GM19328 (cell line): Measurements from ENCODE around the gene CCDC97.

ENCODE experiments used
- ATAC-seq: cut with Tn5 transposase; IDR thresholded peaks from one replicate; pipeline ENCODE4 v1.9.1; 2021; ENCODE audit warnings: mild to moderate bottlenecking, moderate library complexity; ENCODE audit not compliant: unreplicated experiment

CCDC97 gene

GRCh38 chr19:41297628-41298347 lies 12.2 kb upstream of the CCDC97 start:
- ATAC-seq = peak; percentile 77

- no peak for ATAC-seq
These were observed 11.5 kb upstream of the CCDC97 start for GRCh38 chr19:41298348-41298964.

- no peak for ATAC-seq
These were observed 10.8 kb upstream of the CCDC97 start for GRCh38 chr19:41299046-41299754.

GRCh38 chr19:41299755-41300089 lies 10.2 kb upstream of the CCDC97 start:
- no peak for ATAC-seq

- ATAC-seq = no peak
These were observed 9.4 kb upstream of the CCDC97 start for GRCh38 chr19:41300555-41300954.

- no peak for ATAC-seq
These were observed 7.2 kb upstream of the CCDC97 start for GRCh38 chr19:41302624-41303351.

GRCh38 chr19:41303954-41304353 lies 6.0 kb upstream of the CCDC97 start:
- no peak for ATAC-seq

- ATAC-seq = no peak
These were observed 5.1 kb upstream of the CCDC97 start for GRCh38 chr19:41304706-41305483.

GRCh38 chr19:41305927-41306793 lies 3.8 kb upstream of the CCDC97 start:
- no peak for ATAC-seq

- ATAC-seq = no peak
These were observed 2.7 kb upstream of the CCDC97 start for GRCh38 chr19:41307090-41307875.

- no peak for ATAC-seq
These were observed 2.0 kb upstream of the CCDC97 start for GRCh38 chr19:41307954-41308449.

GRCh38 chr19:41308450-41309179 lies 1.4 kb upstream of the CCDC97 start:
- no peak for ATAC-seq

GRCh38 chr19:41309180-41310032 lies 566 bp upstream of the CCDC97 start:
- ATAC-seq = no peak

- ATAC-seq = no peak
These were observed 1.1 kb downstream of the CCDC97 start for GRCh38 chr19:41311072-41311471.

GRCh38 chr19:41311613-41312012 lies 1.6 kb downstream of the CCDC97 start:
- ATAC-seq = no peak

- no peak for ATAC-seq
These were observed 6.4 kb downstream of the CCDC97 start for GRCh38 chr19:41316306-41316920.
